HEK293 (cell line): ENCODE measurements around the gene ATXN1L.

Source experiments
- CTCF ChIA-PET: fragments of 350-600 bp; formaldehyde crosslinking; extraction: SDS; loops from one replicate; lab custom pipeline; 2021; ENCODE audit warnings: antibody characterized with exemption; lab: Yijun Ruan, JAX
- POLR2A ChIA-PET: fragments of 300-600 bp; formaldehyde crosslinking; extraction: SDS; loops from one replicate; lab custom pipeline; 2020; ENCODE audit warnings: antibody characterized with exemption, inconsistent platforms; lab: Yijun Ruan, JAX
- H3K27ac ChIP-seq: fragments of 200-500 bp; sonication (Bioruptor generic); 2 replicates; pipeline ENCODE4 v1.5.1; 2014; ENCODE audit warnings: low read depth, low read length, control low read depth, inconsistent platforms; ENCODE audit errors: extremely low read depth
- H3K36me3 ChIP-seq, 2 experiments: fragments of 200-500 bp in 1 of 2; sonication (Bioruptor generic) in 1 of 2; 1 replicate in 1 of 2; 2 replicates in 1 of 2; pipeline ENCODE4 v1.5.1; 2014 to 2017; ENCODE audit warnings: inconsistent platforms in 2 of 2, low read length in 2 of 2; ENCODE audit not compliant: control insufficient read depth in 2 of 2, insufficient read depth in 1 of 2
- H3K4me1 ChIP-seq: fragments of 200-500 bp; sonication (Bioruptor generic); 2 replicates; pipeline ENCODE4 v1.5.1; 2014; ENCODE audit warnings: mild to moderate bottlenecking, low read length, inconsistent platforms; ENCODE audit not compliant: control insufficient read depth, insufficient read depth
- H3K4me3 ChIP-seq: 2 replicates; pipeline ENCODE4 v1.5.1; 2011; ENCODE audit warnings: low read depth, mild to moderate bottlenecking, control low read depth, low read length, moderate library complexity
- H3K9me3 ChIP-seq: fragments of 200-500 bp; sonication (Bioruptor generic); 2 replicates; pipeline ENCODE4 v1.5.1; 2014; ENCODE audit warnings: low read depth, low read length, inconsistent platforms; ENCODE audit not compliant: control insufficient read depth, insufficient read depth
- CTCF ChIP-seq: fragments of 450-650 bp; formaldehyde crosslinking; IDR thresholded peaks from 2 replicates; pipeline ENCODE4 v1.5.1; 2016; ENCODE audit warnings: missing biosample characterization, missing genetic modification characterization
- HIC1 ChIP-seq: fragments of 450-650 bp; formaldehyde crosslinking; IDR thresholded peaks from 2 replicates; pipeline ENCODE4 v1.5.1; 2016; ENCODE audit warnings: missing biosample characterization, missing genetic modification characterization
- HOXC10 ChIP-seq: sonication (generic); formaldehyde crosslinking; IDR thresholded peaks from 2 replicates; pipeline ENCODE4 v1.8.1; 2023; ENCODE audit warnings: mild to moderate bottlenecking, missing genetic modification reagents
- REPIN1 ChIP-seq: fragments of 450-650 bp; formaldehyde crosslinking; IDR thresholded peaks from 2 replicates; pipeline ENCODE4 v1.5.1; 2017; ENCODE audit warnings: missing biosample characterization, missing genetic modification characterization, low read depth
- SETDB1 ChIP-seq: IDR thresholded peaks from one replicate; pipeline ENCODE4 v1.6.1; 2017; ENCODE audit warnings: mild to moderate bottlenecking, low read length, moderate library complexity, mixed read lengths; ENCODE audit not compliant: insufficient read length
- ZBTB44 ChIP-seq: fragments of 450-650 bp; IDR thresholded peaks from 2 replicates; pipeline ENCODE4 v1.5.1; 2018; ENCODE audit warnings: missing biosample characterization, mild to moderate bottlenecking, missing genetic modification characterization
- ZNF174 ChIP-seq: fragments of 450-650 bp; formaldehyde crosslinking; IDR thresholded peaks from 2 replicates; pipeline ENCODE4 v1.5.0; 2017; ENCODE audit warnings: missing biosample characterization, mild to moderate bottlenecking, missing genetic modification characterization
- ZNF26 ChIP-seq: fragments of 450-650 bp; formaldehyde crosslinking; IDR thresholded peaks from 2 replicates; pipeline ENCODE4 v1.5.1; 2016; ENCODE audit warnings: missing biosample characterization, missing genetic modification characterization
- ZNF335 ChIP-seq: fragments of 450-650 bp; formaldehyde crosslinking; conservative IDR thresholded peaks from 2 replicates; pipeline ENCODE4 v1.5.1; 2016; ENCODE audit warnings: missing biosample characterization, missing genetic modification characterization
- ZNF571 ChIP-seq: fragments of 450-650 bp; formaldehyde crosslinking; IDR thresholded peaks from 2 replicates; pipeline ENCODE4 v1.5.0; 2017; ENCODE audit warnings: missing biosample characterization, missing genetic modification characterization
- ZNF580 ChIP-seq: fragments of 450-650 bp; formaldehyde crosslinking; IDR thresholded peaks from 2 replicates; pipeline ENCODE4 v1.5.1; 2016; ENCODE audit warnings: missing biosample characterization, missing genetic modification characterization
- ZNF610 ChIP-seq: fragments of 450-650 bp; formaldehyde crosslinking; IDR thresholded peaks from 2 replicates; pipeline ENCODE4 v1.5.1; 2016; ENCODE audit warnings: missing biosample characterization, missing genetic modification characterization, borderline replicate concordance
- ZNF621 ChIP-seq: fragments of 450-650 bp; formaldehyde crosslinking; IDR thresholded peaks from 2 replicates; pipeline ENCODE4 v1.5.1; 2017; ENCODE audit warnings: missing biosample characterization, missing genetic modification characterization
- ZNF626 ChIP-seq: fragments of 450-650 bp; sonication (Bioruptor Pico); formaldehyde crosslinking; IDR thresholded peaks from 2 replicates; pipeline ENCODE4 v1.5.1; 2018; ENCODE audit warnings: missing biosample characterization, missing genetic modification characterization, inconsistent platforms
- ZNF629 ChIP-seq: fragments of 450-650 bp; formaldehyde crosslinking; IDR thresholded peaks from 2 replicates; pipeline ENCODE4 v1.5.1; 2017; ENCODE audit warnings: missing biosample characterization, missing genetic modification characterization
- ZNF692 ChIP-seq: fragments of 450-650 bp; formaldehyde crosslinking; IDR thresholded peaks from 2 replicates; pipeline ENCODE4 v1.5.1; 2016; ENCODE audit warnings: missing biosample characterization, missing genetic modification characterization
- ZNF792 ChIP-seq: fragments of 450-650 bp; formaldehyde crosslinking; IDR thresholded peaks from 2 replicates; pipeline ENCODE4 v1.5.1; 2016; ENCODE audit warnings: missing biosample characterization, missing genetic modification characterization
- ZSCAN5A ChIP-seq: fragments of 450-650 bp; formaldehyde crosslinking; IDR thresholded peaks from 2 replicates; pipeline ENCODE4 v1.5.1; 2016; ENCODE audit warnings: missing biosample characterization, missing genetic modification characterization

The ATXN1L gene

GRCh38 chr16:71843572-71843971 lies 2.2 kb upstream of the ATXN1L start (continued):
- TF ChIP-seq HIC1 (tag by site-specific recombination), result no peak
- no peak for TF ChIP-seq ZNF26 (tag by site-specific recombination)
- TF ChIP-seq ZNF610, result no peak
- TF ChIP-seq REPIN1 (tag by site-specific recombination), result no peak
- TF ChIP-seq ZNF626, result no peak
- TF ChIP-seq CTCF (tag by site-specific recombination), result no peak
- TF ChIP-seq ZNF621, result no peak
- TF ChIP-seq ZNF174 (tag by site-specific recombination), result no peak

- H3K9me3 ChIP-seq, result no peaks in the 10 kb centered on the region
- H3K4me1 ChIP-seq, result peaks cover 9% of the 10 kb centered on the region; the same call in 1 of the 2 replicates
- H3K36me3 ChIP-seq, result peaks cover 10 to 38% of the 10 kb centered on the region in 2 experiments; a peak in 2 of 3 replicates
- POLR2A ChIA-PET, result interaction anchor here (0.6 to 1.6 kb wide), 3 partner anchors 36 to 219 kb away, joined by 3 to 7 read pairs (median 4); partner anchors contain the start of gene AP1G1
- CTCF ChIA-PET, result interaction anchor here (1.3 to 1.4 kb wide), 2 partner anchors 36 to 115 kb away, joined by 5 to 9 read pairs; no protein-coding TSS in a partner anchor
- TF ChIP-seq SETDB1, result no peak
- 0 out of 2 replicates have a peak, but pooled peaks have one; percentile 19 for TF ChIP-seq HOXC10 (CRISPR knock-in tag)
- TF ChIP-seq ZNF335 (tag by site-specific recombination), result peak; percentile 4; the same call in 1 of the 2 replicates
- peak overlapping the region; percentile 95 for H3K4me3 ChIP-seq
- H3K27ac ChIP-seq, result peak overlapping the region; percentile 70; the same call in 1 of the 2 replicates
These were observed 655 bp downstream of the ATXN1L start for GRCh38 chr16:71846431-71846830.

- ChIA-PET CTCF (interaction anchor here (0.6 to 1.4 kb wide), 4 partner anchors 35 to 398 kb away, joined by 3 to 9 read pairs (median 4); no protein-coding TSS in a partner anchor), POLR2A (interaction anchor here (1.0 kb wide), 1 partner anchor 35 kb away, joined by 3 read pairs; no protein-coding TSS in a partner anchor)
- H3K4me1 ChIP-seq, result peaks cover 9% of the 10 kb centered on the region; the same call in 1 of the 2 replicates
- H3K27ac ChIP-seq, result no peak overlapping the region
- TF ChIP-seq ZSCAN5A (no peak), ZNF580 (no peak), ZNF792 (tag by site-specific recombination) (no peak), ZNF571 (no peak), ZNF629 (tag by site-specific recombination) (no peak), ZBTB44 (tag by site-specific recombination) (no peak), ZNF692 (tag by site-specific recombination) (no peak)
- peaks cover 10 to 44% of the 10 kb centered on the region in 2 experiments; a peak in 2 of 3 replicates for H3K36me3 ChIP-seq
- peak overlapping the region; percentile 95 for H3K4me3 ChIP-seq
- H3K9me3 ChIP-seq, result no peaks in the 10 kb centered on the region
These were observed 1.3 kb downstream of the ATXN1L start for GRCh38 chr16:71847096-71847495.
